Ishikawa (cell line): Measurements from ENCODE around the gene CIAO2B.

Experiments used
- CEBPB ChIP-seq: IDR thresholded peaks from 2 replicates; pipeline ENCODE4 v1.6.1; 2012
- CREB1 ChIP-seq: IDR thresholded peaks from 2 replicates; pipeline ENCODE4 v1.6.1; 2012; ENCODE audit warnings: low read depth
- EGR1 ChIP-seq: IDR thresholded peaks from 2 replicates; pipeline ENCODE4 v1.6.1; 2012
- EP300 ChIP-seq: IDR thresholded peaks from 2 replicates; pipeline ENCODE4 v1.6.1; 2012; ENCODE audit warnings: borderline replicate concordance
- FOXM1 ChIP-seq: IDR thresholded peaks from 2 replicates; pipeline ENCODE4 v1.6.1; 2012; ENCODE audit warnings: low read depth, borderline replicate concordance
- NFIC ChIP-seq: IDR thresholded peaks from 2 replicates; pipeline ENCODE4 v1.6.1; 2012
- RAD21 ChIP-seq: IDR thresholded peaks from 2 replicates; pipeline ENCODE4 v1.6.1; 2012; ENCODE audit warnings: low read depth
- TAF1 ChIP-seq: IDR thresholded peaks from 2 replicates; pipeline ENCODE4 v1.6.1; 2012; ENCODE audit warnings: low read depth, mild to moderate bottlenecking
- TCF12 ChIP-seq: IDR thresholded peaks from 2 replicates; pipeline ENCODE4 v1.6.1; 2012; ENCODE audit warnings: low read depth
- TEAD4 ChIP-seq: IDR thresholded peaks from 2 replicates; pipeline ENCODE4 v1.6.1; 2012
- YY1 ChIP-seq: IDR thresholded peaks from 2 replicates; pipeline ENCODE4 v1.6.1; 2012; ENCODE audit warnings: low read depth
- ZBTB7A ChIP-seq: IDR thresholded peaks from 2 replicates; pipeline ENCODE4 v1.6.1; 2012; ENCODE audit warnings: low read depth
- TF ChIP-seq, protein P1 (sequence below): IDR thresholded peaks from 2 replicates; pipeline ENCODE4 v1.6.1; 2012; ENCODE audit warnings: low read depth, mild to moderate bottlenecking
- TF ChIP-seq, protein P2 (sequence below): IDR thresholded peaks from 2 replicates; pipeline ENCODE4 v1.6.1; 2012
- TF ChIP-seq, protein P3 (sequence below): IDR thresholded peaks from 2 replicates; pipeline ENCODE4 v1.6.1; 2012

CIAO2B gene

DNA sequence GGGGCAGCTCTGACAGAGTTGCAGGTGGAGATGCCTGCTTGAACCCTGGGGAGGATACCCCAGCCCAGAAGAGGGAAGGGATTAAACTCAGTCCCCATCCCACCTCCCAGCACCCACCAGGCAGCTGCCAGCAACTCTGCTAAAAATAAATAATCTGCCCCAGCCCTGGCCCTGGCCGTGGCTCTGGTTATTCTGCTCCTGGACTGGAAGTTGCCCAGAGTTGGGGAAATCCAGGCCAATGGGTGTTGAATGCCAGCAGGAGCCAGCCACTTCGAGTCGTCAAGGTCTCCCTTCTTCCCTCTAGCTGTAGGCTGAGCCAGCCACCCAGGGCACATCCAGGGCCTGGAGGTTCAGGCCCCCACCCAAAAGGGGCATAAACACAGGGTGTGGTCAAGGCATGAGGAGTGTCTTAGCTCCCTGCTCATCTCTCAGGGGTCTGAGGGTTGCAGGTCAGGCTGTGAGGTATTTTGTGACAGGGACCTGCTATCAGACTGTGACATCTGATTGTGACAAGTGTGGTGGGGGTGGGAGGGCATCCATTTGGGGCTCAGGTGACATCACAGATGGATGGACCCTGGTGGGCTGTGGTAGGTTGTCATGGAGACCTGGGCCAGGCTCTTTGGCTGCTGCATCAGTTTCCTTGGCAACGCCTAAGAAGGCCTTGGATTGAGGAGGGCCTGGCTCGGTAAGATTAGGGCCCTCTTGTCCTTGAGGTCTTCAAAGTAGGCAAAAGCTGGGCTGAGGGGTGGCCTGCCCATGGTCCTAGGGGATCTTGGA lies 7.8 kb downstream of the CIAO2B start:
- no peak for TF ChIP-seq RAD21
- TF ChIP-seq CEBPB: no peak
- TF ChIP-seq TAF1: no peak
- no peak for TF ChIP-seq EGR1
- TF ChIP-seq EP300: no peak
- TF ChIP-seq, protein P1, sequence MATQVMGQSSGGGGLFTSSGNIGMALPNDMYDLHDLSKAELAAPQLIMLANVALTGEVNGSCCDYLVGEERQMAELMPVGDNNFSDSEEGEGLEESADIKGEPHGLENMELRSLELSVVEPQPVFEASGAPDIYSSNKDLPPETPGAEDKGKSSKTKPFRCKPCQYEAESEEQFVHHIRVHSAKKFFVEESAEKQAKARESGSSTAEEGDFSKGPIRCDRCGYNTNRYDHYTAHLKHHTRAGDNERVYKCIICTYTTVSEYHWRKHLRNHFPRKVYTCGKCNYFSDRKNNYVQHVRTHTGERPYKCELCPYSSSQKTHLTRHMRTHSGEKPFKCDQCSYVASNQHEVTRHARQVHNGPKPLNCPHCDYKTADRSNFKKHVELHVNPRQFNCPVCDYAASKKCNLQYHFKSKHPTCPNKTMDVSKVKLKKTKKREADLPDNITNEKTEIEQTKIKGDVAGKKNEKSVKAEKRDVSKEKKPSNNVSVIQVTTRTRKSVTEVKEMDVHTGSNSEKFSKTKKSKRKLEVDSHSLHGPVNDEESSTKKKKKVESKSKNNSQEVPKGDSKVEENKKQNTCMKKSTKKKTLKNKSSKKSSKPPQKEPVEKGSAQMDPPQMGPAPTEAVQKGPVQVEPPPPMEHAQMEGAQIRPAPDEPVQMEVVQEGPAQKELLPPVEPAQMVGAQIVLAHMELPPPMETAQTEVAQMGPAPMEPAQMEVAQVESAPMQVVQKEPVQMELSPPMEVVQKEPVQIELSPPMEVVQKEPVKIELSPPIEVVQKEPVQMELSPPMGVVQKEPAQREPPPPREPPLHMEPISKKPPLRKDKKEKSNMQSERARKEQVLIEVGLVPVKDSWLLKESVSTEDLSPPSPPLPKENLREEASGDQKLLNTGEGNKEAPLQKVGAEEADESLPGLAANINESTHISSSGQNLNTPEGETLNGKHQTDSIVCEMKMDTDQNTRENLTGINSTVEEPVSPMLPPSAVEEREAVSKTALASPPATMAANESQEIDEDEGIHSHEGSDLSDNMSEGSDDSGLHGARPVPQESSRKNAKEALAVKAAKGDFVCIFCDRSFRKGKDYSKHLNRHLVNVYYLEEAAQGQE: no peak
- TF ChIP-seq, protein P2, sequence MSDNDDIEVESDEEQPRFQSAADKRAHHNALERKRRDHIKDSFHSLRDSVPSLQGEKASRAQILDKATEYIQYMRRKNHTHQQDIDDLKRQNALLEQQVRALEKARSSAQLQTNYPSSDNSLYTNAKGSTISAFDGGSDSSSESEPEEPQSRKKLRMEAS: no peak
- no peak for TF ChIP-seq FOXM1
- TF ChIP-seq CREB1: no peak
- no peak for TF ChIP-seq TCF12

DNA sequence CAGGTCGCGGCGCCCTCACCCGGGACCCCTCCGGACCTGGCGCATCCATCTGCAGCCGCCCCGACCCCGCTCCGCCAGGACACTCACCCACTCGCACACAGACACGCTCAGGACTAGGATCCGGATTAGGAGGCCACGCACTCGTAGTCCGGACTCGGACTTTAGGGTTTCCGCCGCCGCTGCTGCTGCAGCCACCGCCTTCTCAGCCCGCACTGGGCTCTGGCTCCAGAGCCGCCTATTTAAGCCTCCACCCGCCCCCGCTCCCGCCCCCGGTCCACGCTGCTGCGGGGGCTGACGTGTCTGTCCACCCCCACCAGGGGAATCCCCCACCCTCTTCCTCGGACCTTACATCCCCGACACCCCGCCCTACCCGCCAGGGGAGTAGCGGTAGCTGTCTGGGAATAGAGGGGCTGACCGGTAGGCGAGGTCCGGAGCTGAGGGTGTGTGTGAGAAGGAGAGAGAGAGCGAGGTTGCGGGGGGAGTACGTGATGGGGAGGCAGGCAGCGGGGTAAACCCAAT lies 8.8 kb downstream of the CIAO2B start, which contains the start of gene RRAD:
Gene RRAD, minus strand, starts transcription at position 214 of the 519 bp plus-strand sequence. CDS start 356 bp downstream, outside the sequence.
- TF ChIP-seq EP300 (no peak), TCF12 (no peak), EGR1 (no peak), TEAD4 (no peak), TAF1 (no peak)
- TF ChIP-seq, protein P2: no peak

DNA sequence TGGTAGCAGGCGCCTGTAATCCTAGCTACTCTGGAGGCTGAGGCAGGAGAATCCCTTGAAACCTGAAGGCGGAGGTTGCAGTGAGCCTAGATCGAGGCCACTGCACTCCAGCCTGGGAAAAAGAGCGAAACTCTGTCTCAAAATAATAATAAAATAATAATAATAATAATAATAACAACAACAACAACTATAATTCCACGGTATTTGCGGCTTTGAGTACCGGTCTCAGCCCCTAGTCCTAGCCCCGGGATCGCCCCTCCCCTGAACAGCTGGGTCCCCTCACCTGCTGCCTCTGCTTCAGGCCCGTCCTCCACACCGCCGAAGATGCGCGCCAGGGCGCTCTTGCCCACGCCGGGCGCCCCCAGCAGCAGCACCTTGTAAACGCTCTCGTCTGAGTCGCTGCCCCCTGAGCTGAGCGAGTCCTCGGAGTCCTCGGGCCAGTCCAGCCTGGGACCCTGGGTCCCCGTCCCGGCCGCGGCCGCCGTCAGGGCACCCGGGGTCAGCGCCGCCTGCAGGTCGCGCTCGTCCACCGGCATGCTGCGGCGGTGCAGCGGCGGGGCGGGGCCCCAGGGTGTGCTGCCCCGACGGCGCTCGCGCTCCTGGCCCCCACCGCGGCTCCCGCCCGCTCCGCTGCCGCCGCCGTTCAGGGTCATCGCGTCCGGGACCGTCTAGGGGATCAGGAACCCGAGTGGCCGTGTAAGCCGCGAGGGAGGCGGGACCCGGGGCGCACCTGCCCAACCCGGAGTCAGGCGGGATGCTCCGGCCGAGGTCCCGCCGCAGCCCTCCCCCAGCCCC lies 9.5 kb downstream of the CIAO2B start:
- TF ChIP-seq, protein P1: no peak
- TF ChIP-seq NFIC: no peak
- TF ChIP-seq, protein P2: no peak
- TF ChIP-seq, protein P3, sequence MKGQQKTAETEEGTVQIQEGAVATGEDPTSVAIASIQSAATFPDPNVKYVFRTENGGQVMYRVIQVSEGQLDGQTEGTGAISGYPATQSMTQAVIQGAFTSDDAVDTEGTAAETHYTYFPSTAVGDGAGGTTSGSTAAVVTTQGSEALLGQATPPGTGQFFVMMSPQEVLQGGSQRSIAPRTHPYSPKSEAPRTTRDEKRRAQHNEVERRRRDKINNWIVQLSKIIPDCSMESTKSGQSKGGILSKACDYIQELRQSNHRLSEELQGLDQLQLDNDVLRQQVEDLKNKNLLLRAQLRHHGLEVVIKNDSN: no peak
- TF ChIP-seq CREB1: no peak
- TF ChIP-seq EP300: no peak
- TF ChIP-seq FOXM1: no peak
- TF ChIP-seq TCF12: no peak
- TF ChIP-seq RAD21: no peak; the same call in 1 of the 2 replicates
- TF ChIP-seq ZBTB7A: no peak
- no peak for TF ChIP-seq TEAD4
- TF ChIP-seq CEBPB: no peak

DNA sequence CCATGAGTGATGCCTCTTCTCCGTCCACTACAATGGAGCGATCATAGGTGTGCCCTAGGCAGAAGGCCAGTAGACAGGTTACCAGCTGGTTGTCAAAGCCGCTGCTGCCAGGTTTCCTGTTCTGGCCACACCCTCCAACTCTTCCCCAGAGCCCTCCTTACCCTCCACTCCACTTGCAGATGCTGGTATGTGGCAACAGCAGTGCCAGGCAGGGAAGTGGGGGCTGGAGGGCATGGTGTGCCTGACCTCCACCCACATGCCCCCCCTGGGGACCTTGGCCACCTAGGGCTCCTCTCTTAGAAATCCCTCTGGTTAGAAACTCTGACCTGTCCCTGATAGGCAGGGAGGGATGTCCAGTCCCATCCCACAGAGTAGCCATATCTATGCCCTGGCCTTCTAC lies 10.3 kb downstream of the CIAO2B start:
- no peak for TF ChIP-seq CREB1
- no peak for TF ChIP-seq FOXM1
- TF ChIP-seq, protein P2: no peak
- TF ChIP-seq, protein P3: no peak
- no peak for TF ChIP-seq TCF12
- no peak for TF ChIP-seq TEAD4
- no peak for TF ChIP-seq RAD21
- no peak for TF ChIP-seq EGR1
- no peak for TF ChIP-seq YY1
- TF ChIP-seq, protein P1: no peak
- no peak for TF ChIP-seq CEBPB
- no peak for TF ChIP-seq TAF1
- TF ChIP-seq EP300: no peak
- no peak for TF ChIP-seq NFIC
- TF ChIP-seq ZBTB7A: no peak
